Measurements from ENCODE around the gene WASF2.
A peak's percentile ranks its signal among the peaks of the same experiment; 100 is the strongest.
"Not testable (repeated sequence)": the region's sequence is repeated elsewhere in the genome, so short reads cannot be mapped to it uniquely, and the experiment has no call there.

Gene WASF2

DNA sequence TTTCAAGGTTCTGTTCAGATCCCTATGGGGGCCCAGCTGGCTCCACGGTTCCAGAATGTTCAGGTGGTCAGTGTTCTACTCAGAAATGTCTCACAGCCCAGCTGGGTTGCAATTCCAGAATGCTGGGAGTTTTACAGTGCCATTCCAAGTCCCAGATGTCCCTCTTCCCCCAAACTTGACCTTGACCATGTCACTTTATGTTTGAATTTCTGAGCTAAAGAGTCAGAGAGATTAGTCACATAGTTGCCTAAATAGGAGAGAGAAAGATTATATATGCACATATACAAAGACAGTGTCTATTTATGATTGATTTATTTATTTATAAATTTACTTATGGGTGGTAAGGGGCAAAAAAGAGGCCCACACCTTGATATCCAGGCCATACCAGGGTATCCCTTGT, 95.0 kb downstream of the WASF2 start:
- no peak for DNase-seq
- in situ Hi-C loops (cut with HindIII; ENCODE audit: low pct_ligation_motif_present, low pct_unique_long_range_greater_than_20kb, low sequenced_read_pairs), result no loop called here

DNA sequence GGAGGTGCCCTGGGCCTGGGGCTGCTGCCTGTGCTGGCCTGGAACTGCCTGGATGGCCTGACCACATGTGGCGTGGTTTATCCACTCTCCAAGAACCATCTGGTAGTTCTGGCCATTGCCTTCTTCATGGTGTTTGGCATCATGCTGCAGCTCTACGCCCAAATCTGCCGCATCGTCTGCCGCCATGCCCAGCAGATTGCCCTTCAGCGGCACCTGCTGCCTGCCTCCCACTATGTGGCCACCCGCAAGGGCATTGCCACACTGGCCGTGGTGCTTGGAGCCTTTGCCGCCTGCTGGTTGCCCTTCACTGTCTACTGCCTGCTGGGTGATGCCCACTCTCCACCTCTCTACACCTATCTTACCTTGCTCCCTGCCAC, 95.7 kb downstream of the WASF2 start:
- DNase-seq, result no peak
- in situ Hi-C loops (cut with HindIII; ENCODE audit: low pct_ligation_motif_present, low pct_unique_long_range_greater_than_20kb, low sequenced_read_pairs), result no loop called here

DNA sequence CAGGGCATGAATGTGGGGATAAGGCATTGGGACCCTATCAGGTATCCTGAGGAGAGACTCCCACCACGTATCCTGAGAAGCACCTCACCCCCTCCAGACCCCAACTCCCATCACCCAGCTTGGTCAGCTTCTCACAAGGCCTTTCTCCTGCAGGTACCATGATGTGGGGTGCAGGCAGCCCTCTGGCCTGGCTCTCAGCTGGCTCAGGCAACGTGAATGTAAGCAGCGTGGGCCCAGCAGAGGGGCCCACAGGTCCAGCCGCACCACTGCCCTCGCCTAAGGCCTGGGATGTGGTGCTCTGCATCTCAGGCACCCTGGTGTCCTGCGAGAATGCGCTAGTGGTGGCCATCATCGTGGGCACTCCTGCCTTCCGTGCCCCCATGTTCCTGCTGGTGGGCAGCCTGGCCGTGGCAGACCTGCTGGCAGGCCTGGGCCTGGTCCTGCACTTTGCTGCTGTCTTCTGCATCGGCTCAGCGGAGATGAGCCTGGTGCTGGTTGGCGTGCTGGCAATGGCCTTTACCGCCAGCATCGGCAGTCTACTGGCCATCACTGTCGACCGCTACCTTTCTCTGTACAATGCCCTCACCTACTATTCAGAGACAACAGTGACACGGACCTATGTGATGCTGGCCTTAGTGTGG, 96.2 kb downstream of the WASF2 start:
- in situ Hi-C loops (cut with HindIII; ENCODE audit: low pct_ligation_motif_present, low pct_unique_long_range_greater_than_20kb, low sequenced_read_pairs), result no loop called here
- no peak for DNase-seq

DNA sequence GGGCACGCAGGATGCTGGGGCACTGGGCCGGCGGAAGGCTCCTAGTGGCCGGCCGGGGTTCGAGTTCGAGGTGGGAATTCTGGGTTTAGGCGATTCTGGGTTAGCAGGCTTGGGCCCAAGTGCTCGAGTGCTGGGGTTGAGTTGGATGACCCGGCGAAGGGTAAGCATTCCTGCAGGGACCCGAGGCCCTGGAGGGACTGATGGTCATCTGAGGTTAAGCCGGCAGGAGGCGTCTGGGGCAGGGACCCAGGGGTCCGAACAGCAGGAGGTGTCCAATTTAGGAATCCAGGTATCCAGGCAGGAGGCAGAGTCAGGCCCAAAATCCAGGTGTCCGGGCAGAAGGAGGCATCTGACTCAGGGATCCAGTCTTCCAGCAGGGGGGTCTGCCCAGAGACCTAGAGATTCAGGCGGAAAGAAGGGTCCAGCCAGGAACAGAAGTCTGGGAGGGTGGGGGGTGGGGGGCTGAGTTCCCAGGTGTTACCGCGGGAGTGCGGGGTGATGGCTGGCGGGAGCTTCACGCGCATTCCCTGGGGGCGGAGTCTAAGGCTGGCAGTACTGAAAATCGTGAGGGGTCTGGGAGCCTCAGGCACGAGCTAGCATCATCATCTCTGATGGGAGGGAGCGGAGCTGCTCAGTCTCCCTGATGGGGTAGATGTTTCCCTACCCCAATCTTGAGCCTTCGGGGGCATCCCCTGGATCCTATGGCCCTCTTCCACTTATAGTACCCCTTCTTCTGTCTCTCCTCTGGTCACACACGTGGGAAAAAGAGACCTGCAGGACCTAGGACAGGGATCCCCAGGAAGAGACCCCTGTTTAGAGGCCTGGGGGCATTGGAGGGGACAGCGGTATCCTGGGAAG, 97.0 kb downstream of the WASF2 start:
- in situ Hi-C loops (cut with HindIII; ENCODE audit: low pct_ligation_motif_present, low pct_unique_long_range_greater_than_20kb, low sequenced_read_pairs), result no loop called here
- peak; percentile 28 for DNase-seq

DNA sequence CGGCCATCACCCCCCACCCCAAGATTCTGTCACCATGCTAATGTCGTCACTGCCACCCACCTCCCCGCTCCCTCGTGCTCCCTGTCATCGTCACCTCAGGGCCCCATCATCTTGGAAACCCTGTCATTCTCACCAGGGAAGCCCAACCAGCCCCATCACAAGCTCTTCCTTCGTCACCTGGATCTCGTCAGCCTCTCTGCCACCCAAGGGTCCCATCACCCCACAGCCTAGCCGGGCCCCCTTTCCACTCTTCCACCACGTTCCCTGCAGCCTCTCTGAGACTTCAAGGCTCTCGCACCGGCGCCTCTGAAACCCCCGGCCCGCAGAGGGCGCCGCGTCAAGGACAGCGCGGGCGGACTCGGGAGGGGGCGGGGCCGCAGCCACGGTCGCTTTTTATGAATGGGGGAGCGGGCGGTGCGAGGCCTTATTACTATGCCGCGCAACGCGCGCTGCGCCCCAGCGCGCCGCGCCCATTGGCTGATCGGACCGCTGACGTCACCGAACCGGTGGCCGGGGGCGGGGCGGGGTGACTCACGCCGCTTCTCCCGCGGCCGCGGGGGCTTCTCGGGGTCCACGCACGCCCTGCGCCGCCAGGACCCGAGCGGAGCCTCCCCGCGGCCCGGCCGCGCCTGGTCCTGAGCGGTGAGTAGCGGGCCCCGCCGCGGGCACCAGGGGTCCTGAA, 97.7 kb downstream of the WASF2 start, which contains the start of gene GPR3:
Gene GPR3, plus strand, starts transcription at position 527 of the 682 bp plus-strand sequence. CDS start 1,177 bp downstream, outside the sequence.
- in situ Hi-C loops (cut with HindIII; ENCODE audit: low pct_ligation_motif_present, low pct_unique_long_range_greater_than_20kb, low sequenced_read_pairs), result no loop called here
- peak; percentile 86 for DNase-seq

DNA sequence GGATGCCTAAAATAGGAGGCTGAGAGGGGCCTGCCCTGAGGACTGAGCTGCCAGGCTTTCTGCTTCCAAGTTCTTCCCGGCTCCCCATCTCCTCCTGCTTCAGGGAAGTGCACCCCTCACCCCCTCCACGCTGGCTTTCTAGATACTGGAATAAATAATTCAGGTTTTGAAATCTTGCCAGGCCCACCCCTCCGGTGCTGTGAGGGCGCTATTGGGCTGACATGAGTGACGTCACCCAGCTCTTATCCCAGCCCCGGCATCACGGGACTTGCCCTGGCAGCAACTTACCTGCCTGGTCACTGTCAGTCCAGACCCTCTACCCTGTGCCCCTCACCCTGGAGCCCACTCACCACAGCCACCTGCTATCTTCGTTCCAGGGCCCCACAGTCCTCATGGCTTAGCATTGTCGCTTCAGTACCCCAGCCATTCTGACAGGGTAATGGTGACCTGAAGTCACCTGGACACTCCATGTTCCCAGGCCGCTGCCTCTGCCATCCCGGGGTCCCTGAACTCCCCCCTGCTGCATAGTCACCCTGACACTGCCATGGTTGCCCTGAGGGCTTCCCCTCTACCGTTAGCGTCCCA, 98.4 kb downstream of the WASF2 start:
- peak; percentile 27 for DNase-seq
- in situ Hi-C loops (cut with HindIII; ENCODE audit: low pct_ligation_motif_present, low pct_unique_long_range_greater_than_20kb, low sequenced_read_pairs), result no loop called here

DNA sequence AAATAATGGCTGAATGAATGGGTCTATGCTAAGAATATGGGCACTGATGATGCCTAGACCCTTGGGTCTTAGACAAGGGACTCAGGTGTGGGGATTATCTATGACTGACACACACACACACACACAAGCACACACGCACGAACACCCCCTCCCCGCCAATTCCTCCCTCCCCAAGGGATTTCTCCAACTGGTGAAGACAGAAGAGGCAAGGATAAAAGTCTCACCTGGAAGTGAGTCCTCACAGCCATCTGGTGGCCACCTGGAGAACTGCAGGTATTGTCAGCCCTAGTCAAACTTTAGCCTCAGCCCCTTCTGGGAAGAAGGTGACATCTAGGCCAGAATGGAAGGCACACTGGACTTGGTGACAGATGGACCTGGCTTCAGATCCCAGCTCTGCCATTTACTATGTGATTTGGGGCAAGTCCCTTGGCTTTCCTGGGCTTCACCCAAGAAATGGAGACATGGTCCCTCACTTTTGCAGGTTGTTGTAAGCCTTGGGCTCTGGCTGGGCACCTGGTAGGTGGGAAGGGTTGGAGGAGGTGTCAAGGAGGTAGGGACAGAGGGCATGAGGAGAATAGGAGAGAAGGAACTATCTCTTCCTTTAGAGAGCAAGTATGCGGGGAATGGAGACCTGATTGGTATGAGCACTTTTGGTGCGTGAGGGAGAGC, 101.5 kb downstream of the WASF2 start:
- in situ Hi-C loops (cut with HindIII; ENCODE audit: low pct_ligation_motif_present, low pct_unique_long_range_greater_than_20kb, low sequenced_read_pairs), result no loop called here
- DNase-seq, result peak; percentile 49

DNA sequence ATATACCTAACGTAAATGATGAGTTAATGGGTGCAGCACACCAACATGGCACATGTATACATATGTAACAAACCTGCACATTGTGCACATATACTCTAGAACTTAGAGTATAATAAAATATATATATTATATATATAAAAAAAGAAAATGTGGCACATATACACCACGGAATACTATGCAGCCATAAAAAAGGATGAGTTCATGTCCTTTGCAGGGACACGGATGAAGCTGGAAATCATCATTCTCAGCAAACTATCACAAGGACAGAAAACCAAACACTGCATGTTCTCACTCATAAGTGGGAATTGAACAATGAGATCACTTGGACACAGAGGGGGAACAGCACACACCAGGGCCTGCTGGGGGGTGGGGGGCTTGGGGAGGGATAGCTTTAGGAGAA, 105.2 kb downstream of the WASF2 start:
- DNase-seq; in situ Hi-C loops (cut with HindIII; ENCODE audit: low pct_ligation_motif_present, low pct_unique_long_range_greater_than_20kb, low sequenced_read_pairs): not testable (repeated sequence)

DNA sequence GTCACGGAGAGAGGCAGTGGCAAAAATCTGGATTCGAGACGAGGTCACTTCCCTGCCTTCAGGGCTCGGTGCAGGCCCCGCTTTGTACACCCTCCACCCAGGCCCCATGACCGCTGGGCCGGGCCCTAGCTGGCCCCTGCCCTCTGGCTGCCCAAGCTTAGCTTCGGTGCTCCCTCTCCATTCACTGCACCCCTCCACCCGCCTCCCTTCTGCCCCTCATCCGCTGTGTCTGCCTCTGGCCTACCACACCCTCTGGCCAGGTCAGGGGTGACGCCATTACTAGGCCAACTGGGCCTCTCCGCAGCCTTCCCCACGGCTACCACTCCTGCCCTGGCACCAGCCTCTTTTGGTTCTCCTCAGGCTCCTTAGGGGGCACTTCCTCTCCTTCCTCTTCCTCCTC, 106.3 kb downstream of the WASF2 start:
- DNase-seq, result no peak
- in situ Hi-C loops (cut with HindIII; ENCODE audit: low pct_ligation_motif_present, low pct_unique_long_range_greater_than_20kb, low sequenced_read_pairs), result no loop called here

DNA sequence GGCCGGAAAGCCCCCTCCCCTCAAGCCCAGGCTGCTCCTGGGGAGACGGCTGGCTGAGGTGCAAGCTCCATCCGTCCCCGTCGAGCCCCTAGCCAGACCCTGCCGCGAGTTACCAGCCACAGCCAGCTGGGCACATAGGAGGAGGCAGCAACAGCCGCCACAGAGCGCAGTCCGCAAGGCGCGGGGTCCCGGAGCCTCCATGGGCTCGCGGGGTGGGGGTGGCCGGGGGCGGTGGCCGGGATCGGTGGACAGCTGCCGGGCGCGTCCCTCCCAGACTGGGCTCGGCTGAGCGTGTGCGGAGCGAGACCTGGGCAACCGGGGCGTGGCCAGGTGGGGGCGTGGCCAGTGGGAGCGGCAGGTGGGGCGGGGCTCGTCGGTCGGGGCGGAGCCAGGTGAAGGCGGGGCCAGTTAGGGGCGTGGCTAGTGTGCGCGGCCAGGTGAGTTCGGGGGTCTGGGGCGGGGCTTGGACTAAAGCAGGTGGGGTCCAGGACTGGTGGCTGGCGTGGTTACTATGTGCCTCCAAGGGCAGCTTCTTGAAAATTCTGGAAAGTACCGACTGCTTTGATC, 106.8 kb downstream of the WASF2 start, which contains the start of gene CD164L2:
Gene CD164L2, minus strand, starts transcription at position 295 of the 567 bp plus-strand sequence. Its CDS starts 94 bp downstream, at position 201.
- in situ Hi-C loops (cut with HindIII; ENCODE audit: low pct_ligation_motif_present, low pct_unique_long_range_greater_than_20kb, low sequenced_read_pairs), result no loop called here
- DNase-seq, result no peak

DNA sequence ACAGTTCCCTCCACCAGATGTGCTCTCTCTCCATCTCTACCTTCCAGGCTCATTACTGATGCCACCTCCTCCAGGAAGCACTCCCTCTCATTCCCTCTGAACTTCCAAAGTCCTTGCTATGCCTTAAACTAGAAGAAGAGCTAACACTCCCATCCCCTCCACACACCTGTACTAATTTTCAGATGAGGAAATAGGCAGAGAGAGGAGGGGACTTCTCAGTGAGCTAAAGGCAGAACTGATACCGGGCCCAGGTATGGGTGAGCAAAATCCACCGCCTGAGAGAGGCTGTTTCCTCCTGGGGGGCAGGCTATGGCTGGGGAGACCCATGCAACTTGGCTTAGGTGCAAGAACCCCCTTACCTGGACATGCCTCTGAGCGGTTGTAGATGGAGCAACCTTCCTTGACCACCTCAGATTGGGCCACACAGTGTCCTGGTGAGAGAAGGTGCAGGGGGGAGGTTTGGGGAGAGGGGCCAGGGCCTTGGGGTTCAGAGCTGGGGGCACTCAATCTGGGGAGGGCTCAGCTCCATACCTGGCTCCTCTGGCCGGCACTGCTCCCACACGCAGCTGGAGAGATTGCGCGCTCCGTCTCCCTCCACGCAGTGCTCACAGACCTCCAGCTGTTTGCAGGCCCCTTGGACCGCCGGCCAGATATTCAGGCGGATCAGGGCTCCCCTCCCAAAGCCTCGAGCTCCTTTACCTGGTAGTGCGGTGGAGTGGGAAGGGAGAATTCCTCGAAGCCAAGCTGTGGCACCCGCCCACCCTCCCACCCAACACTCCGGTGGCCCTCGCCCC, 107.8 kb downstream of the WASF2 start:
- no peak for DNase-seq
- in situ Hi-C loops (cut with HindIII; ENCODE audit: low pct_ligation_motif_present, low pct_unique_long_range_greater_than_20kb, low sequenced_read_pairs), result no loop called here

DNA sequence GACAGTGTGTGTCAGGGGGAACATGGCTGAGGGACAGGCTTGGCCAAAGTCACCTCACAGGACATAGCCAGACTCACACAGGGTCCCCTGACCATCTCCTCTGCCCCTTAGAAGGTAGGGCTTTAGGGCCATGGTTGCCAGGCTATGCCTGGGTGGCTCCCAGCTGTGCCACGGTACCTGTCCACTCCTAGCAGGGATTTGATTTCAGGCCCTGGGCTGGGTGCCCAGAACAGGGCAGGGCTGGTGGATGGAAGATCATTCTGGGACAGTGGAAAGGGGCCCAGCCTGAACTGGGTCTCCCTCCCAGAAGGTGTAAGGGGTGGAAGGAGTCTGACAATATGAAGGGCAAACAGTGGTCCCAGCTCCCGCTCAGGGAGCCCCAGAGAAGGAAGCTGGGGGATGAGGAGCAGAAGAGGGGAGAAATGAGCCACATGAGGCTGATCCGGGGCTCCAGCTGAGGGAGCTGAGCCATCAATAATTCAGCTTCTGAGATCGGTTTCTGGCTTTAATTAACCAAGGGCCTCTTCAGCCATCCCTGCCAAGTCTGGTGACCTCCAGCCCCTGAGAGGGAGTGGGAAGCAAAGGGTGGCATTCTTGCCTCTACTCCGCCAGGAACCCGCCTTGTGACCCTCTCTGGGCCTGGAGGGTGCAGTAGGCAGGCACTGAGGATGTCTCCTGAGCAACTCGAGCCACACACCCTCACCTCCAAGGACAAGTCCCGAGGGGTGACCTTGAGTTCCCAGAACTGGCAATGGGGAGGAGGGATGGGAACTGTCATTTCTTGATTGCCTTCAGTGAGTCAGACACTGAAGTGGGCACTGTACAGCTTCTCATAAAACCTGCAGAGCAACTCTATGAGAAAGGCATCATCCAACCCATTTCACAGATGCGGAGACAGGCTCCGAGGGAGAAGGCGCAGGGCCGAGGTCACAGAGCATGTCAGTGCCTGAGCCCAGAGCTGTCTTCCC, 108.9 kb downstream of the WASF2 start:
- no peak for DNase-seq
- in situ Hi-C loops (cut with HindIII; ENCODE audit: low pct_ligation_motif_present, low pct_unique_long_range_greater_than_20kb, low sequenced_read_pairs), result no loop called here

DNA sequence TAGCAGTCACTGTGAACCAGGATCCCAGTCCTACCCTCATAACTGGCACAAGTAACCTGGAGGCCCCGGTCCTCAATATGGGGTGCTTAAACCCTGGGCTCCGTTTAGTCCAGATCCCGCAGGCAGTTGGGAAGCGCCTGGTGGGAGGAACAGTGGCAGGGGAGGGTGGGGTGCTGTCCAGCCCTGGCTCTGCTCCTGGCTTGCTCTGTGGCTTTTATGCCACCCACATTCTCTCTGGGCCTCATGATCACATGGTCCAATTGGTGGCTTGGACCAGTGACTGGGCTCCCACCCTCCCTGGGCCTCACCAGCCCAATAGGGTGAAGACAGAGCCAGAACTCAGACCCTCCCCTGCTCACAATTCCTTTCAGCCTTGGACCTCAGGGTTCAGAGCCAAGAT, 109.7 kb downstream of the WASF2 start:
- in situ Hi-C loops (cut with HindIII; ENCODE audit: low pct_ligation_motif_present, low pct_unique_long_range_greater_than_20kb, low sequenced_read_pairs), result no loop called here
- no peak for DNase-seq

DNA sequence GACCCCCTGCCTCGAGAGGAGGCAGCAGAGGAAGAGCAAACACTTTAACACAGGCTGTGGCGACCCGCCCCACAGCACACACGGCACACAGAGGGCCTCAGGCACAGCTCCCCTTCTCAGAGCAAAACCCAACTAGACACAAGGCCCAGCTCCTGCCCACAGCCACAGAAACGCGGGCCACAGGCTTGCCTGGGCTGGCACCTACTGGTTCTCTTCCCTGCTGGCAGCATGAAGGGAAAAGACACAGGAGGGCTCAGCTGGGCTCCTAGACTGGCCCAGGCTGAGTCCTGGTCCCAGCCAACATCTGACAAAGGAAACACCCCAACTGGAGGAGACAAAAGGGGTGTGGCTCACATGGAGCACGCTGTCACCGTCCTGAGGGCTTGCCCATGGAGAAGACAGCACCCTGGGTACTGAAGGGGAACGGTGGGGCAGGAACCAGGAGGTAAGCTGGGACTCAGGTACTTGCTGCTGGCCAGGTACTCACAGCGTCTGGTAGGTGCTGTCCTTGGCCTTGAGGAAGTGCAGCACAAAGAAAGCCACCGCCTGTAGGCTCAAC, 110.3 kb downstream of the WASF2 start:
- no peak for DNase-seq
- in situ Hi-C loops (cut with HindIII; ENCODE audit: low pct_ligation_motif_present, low pct_unique_long_range_greater_than_20kb, low sequenced_read_pairs), result no loop called here

DNA sequence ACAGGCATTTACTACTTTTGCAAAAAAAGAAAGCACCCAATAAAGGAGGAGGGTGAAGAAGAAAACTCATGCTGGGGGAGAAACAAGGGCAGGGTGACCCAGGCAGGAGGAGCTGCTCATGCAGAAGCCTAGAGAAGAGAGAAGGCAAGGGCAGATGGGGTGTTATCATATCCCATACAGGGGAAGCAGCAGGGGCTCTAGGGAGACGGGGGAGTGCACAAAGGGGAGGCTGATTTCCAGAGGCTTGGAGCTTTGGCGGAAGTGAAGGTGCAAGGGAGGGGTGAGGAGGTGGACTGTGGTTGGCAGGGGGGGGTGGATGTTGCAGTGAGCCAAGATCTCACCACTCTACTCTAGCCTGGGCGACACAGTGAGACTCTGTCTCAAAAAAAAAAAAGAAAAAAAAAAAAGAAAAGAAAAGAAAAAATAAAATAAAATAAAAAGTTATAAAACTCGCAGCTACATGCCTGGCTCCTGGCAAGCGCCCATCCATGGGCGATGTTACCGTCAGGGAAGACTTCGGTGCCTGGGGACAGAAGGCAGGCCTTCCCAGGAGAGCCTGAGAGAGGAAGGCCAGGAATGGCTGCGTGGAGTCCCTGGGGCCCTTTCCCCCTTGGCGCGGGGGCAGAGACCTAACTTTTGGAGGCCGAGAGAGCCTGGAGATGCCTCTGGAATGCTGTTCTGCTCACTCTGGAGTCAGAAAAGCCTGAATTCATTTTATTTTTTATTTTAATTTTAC, 112.0 kb downstream of the WASF2 start:
- in situ Hi-C loops (cut with HindIII; ENCODE audit: low pct_ligation_motif_present, low pct_unique_long_range_greater_than_20kb, low sequenced_read_pairs), result no loop called here

More for the DNA sequence above, 112.0 kb downstream of the WASF2 start:
- no peak for DNase-seq
